Sigmoid colon (tissue), 7 donors: ENCODE measurements around the gene MAPKAPK3. TPM values are rescaled to one million over a fixed set of nuclear protein-coding genes. Genes with fewer than 3 reads are reported as not detected.

Experiments
- DNase-seq: peaks from one replicate; pipeline ENCODE4 v3.0.0-alpha.2; 2019
- H3K27ac ChIP-seq, 4 donors: fragments of 200-600 bp; sonication (generic); one replicate each; pipeline ENCODE4 v1.5.1; 2016 to 2019; ENCODE audit warnings: mild to moderate bottlenecking in 1 of 4
- H3K27me3 ChIP-seq, 3 donors: fragments of 200-600 bp; sonication (generic); one replicate each; pipeline ENCODE4 v1.5.1; 2019; ENCODE audit warnings: mild to moderate bottlenecking in 1 of 3
- H3K36me3 ChIP-seq, 4 donors: fragments of 200-600 bp; sonication (generic); one replicate each; pipeline ENCODE4 v1.5.1; 2016 to 2019
- H3K4me1 ChIP-seq, 4 donors: fragments of 200-600 bp; sonication (generic); one replicate each; pipeline ENCODE4 v1.5.1; 2017 to 2019
- H3K4me3 ChIP-seq, 4 donors: fragments of 200-600 bp; sonication (generic); one replicate each; pipeline ENCODE4 v1.5.1; 2017 to 2019; ENCODE audit warnings: mild to moderate bottlenecking in 2 of 4, moderate library complexity in 1 of 4
- H3K9me3 ChIP-seq, 4 donors: fragments of 200-600 bp in 3 of 4; sonication (generic) in 3 of 4; one replicate each; pipeline versions ENCODE4 v1.5.1 to v1.6.1; 2013 to 2019
- EP300 ChIP-seq, 4 donors: sonication (generic); formaldehyde crosslinking; IDR thresholded peaks; one replicate each; pipeline ENCODE4 v1.6.1; 2017; ENCODE audit warnings: antibody characterized with exemption in 4 of 4
- POLR2A ChIP-seq, 2 donors: fragments of 450-650 bp; IDR thresholded peaks; one replicate each; pipeline ENCODE4 v1.6.1; 2016; ENCODE audit warnings: antibody characterized with exemption in 2 of 2, mild to moderate bottlenecking in 2 of 2, moderate library complexity in 2 of 2
- POLR2AphosphoS5 ChIP-seq, 4 donors: sonication (generic); formaldehyde crosslinking; IDR thresholded peaks; one replicate each; pipeline ENCODE4 v1.6.1; 2017; ENCODE audit warnings: antibody characterized with exemption in 4 of 4
- WGBS, 2 donors: extraction: QIAGEN DNeasy Blood & Tissue Kit; methylation state at CpG; one replicate each; pipeline ENCODE4 v1.1.7; 2013; 5-methylcytosine and 5-hydroxymethylcytosine counted together
- intact Hi-C: fragments of 100-400 bp; cut with DNase I; formaldehyde crosslinking; loops from one replicate; pipeline ENCODE4 v1.15.1; 2023
- polyA plus RNA-seq, 3 donors: library from polyadenylated mRNA; stranded (reverse); fragments of 200-250 nt; gene quantifications; one replicate each; pipeline ENCODE4 v1.2.3, GENCODE V29; 2013
- total RNA-seq, 4 donors: library from RNA; depleted of rRNA; stranded (reverse); fragments of >200 nt; gene quantifications; one replicate each; pipeline ENCODE4 v1.1.0, GENCODE V29; 2016
- TF ChIP-seq, protein P1 (sequence below), 4 experiments: fragments of 450-650 bp in 3 of 4; fragments of 200-600 bp in 1 of 4; IDR thresholded peaks; one replicate each; pipeline ENCODE4 v1.5.1; 2016 to 2019; ENCODE audit warnings: antibody characterized with exemption in 4 of 4, mild to moderate bottlenecking in 3 of 4, moderate library complexity in 2 of 4
- donor health status: healthy with polysubstance abuse.
- donor health status: Bipolar disorder and iron deficiency.
- donor health status: healthy.

MAPKAPK3 gene
- total and polyA plus RNA-seq, 7 donors, result 15.2 to 32.8 (median 19.8) TPM

DNA sequence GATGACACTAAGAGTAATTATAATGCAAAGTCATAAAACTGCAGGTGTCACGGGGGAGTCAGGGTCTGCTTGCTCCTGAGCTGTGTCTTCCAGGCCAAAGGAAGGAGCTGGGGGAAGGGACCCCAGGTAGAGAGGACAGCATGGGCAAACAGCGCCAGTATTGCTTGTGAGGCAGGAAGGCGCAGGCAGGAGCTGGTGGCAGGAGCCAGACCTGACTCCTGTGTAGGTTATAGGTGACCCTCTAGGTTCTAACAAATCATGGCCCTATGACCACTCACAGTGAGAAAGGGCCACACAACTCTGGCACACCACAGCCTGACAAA is 7.2 kb upstream of the MAPKAPK3 start:
- intact Hi-C loops, result loop anchor here (5.0 to 10.0 kb wide), 2 partner anchors 262 to 275 kb away; partner anchors contain the start of gene ZMYND10
- H3K36me3 ChIP-seq, result peaks cover 0 to 26% (median 11%) of the 10 kb centered on the region in 4 donors
- H3K9me3 ChIP-seq, result no peaks in the 10 kb centered on the region
- no peak overlapping the region for H3K27ac ChIP-seq
- no peak for DNase-seq
- TF ChIP-seq EP300 (IDR thresholded peaks at IDR 0.05) (no peak), POLR2AphosphoS5 (IDR thresholded peaks at IDR 0.05) (no peak), POLR2A (IDR thresholded peaks at IDR 0.05) (no peak)
- TF ChIP-seq, protein P1, sequence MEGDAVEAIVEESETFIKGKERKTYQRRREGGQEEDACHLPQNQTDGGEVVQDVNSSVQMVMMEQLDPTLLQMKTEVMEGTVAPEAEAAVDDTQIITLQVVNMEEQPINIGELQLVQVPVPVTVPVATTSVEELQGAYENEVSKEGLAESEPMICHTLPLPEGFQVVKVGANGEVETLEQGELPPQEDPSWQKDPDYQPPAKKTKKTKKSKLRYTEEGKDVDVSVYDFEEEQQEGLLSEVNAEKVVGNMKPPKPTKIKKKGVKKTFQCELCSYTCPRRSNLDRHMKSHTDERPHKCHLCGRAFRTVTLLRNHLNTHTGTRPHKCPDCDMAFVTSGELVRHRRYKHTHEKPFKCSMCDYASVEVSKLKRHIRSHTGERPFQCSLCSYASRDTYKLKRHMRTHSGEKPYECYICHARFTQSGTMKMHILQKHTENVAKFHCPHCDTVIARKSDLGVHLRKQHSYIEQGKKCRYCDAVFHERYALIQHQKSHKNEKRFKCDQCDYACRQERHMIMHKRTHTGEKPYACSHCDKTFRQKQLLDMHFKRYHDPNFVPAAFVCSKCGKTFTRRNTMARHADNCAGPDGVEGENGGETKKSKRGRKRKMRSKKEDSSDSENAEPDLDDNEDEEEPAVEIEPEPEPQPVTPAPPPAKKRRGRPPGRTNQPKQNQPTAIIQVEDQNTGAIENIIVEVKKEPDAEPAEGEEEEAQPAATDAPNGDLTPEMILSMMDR (IDR thresholded peaks at IDR 0.05), result no peak
- peaks cover 0 to 47% (median 34%) of the 10 kb centered on the region in 4 donors for H3K4me1 ChIP-seq
- 68 to 72% methylated on average over 3 of the region's 3 CpGs for WGBS, 2 donors
- peak overlapping the region in 2 of 4 donors; percentile 72 to 73 for H3K4me3 ChIP-seq
- no peaks in the 10 kb centered on the region for H3K27me3 ChIP-seq

DNA sequence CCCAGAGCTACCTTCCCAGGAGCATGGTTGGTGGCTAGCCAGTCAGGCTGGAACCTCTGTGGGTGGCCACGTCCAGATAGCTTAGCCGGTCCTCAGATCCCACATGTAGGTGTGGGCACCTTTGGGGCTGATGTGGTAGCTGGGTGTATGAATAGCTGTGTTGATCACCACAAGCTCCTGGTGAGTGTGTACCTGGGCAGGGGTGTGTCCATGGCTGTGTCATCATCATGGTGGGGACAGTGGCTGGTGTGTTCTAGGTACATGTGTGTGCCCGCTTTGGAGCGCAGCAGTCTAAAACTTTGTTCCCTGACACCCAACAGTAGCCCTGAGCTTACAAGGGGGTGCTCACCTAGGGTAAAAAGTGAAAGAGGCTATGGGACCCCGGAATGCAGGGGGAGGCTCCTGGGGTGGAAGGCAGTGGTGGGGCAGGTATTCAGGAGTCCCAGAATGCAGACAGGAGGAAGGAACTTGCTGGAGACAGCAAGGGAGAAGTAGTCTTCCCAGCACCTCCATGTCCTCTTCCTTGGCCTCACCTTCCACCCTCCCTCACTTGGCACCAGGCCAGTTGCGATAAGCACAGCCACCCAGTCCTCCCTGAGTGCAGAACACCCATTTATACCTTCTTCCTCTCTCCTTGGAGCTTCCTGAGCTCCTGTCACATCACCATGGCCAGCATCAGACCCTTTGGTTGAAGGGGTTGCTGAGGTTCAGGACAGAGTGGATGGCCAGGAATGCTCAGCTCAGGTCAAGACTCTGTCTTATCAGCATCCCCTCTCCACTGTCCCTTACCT is 6.6 kb upstream of the MAPKAPK3 start:
- WGBS, 2 donors, result 60 to 62% methylated on average over 6 of the region's 6 CpGs
- no peak for DNase-seq
- H3K27ac ChIP-seq, result peak overlapping the region in 3 of 4 donors; percentile 78 to 87 (median 82)
- intact Hi-C loops, result loop anchor here (5.0 to 10.0 kb wide), 2 partner anchors 263 to 274 kb away; partner anchors contain the start of gene ZMYND10
- TF ChIP-seq EP300 (IDR thresholded peaks at IDR 0.05) (no peak), POLR2A (IDR thresholded peaks at IDR 0.05) (no peak), POLR2AphosphoS5 (IDR thresholded peaks at IDR 0.05) (no peak)
- TF ChIP-seq, protein P1 (IDR thresholded peaks at IDR 0.05), result no peak
- peaks cover 0 to 47% (median 34%) of the 10 kb centered on the region in 4 donors for H3K4me1 ChIP-seq
- H3K36me3 ChIP-seq, result peaks cover 0 to 26% (median 10%) of the 10 kb centered on the region in 4 donors
- peak overlapping the region; percentile 47 to 73 (median 63) for H3K4me3 ChIP-seq
- no peaks in the 10 kb centered on the region for H3K9me3 ChIP-seq
- no peaks in the 10 kb centered on the region for H3K27me3 ChIP-seq

DNA sequence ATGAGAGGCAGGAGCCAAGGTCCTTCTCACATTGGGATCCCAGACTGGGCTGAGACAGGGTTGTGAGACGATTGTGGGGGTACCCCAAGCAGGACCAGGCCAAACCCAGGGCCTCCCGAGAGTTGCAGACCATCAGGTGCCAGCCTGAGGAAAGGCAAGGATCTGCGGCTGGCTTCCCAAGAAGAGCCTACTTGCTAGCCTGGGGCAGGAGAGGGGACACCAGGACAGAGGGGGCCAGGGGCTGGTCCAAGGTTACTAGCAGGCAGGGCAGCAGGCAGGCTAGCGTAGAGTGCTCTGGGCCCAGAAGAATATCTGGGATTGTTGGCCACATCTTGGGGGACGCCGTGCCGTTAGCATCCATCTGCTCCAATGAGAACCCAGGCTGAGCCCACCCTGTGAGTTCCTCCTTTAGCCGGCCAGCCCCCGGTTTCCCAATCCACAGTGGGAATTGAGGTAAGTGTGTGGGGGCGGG is 5.9 kb upstream of the MAPKAPK3 start:
- TF ChIP-seq EP300 (IDR thresholded peaks at IDR 0.05), result no peak
- no peak for TF ChIP-seq POLR2AphosphoS5 (IDR thresholded peaks at IDR 0.05)
- TF ChIP-seq POLR2A (IDR thresholded peaks at IDR 0.05), result no peak
- TF ChIP-seq, protein P1 (IDR thresholded peaks at IDR 0.05), result no peak
- DNase-seq, result peak; percentile 84
- intact Hi-C loops, result loop anchor here (5.0 to 10.0 kb wide), 2 partner anchors 264 to 274 kb away; partner anchors contain the start of gene ZMYND10
- H3K27ac ChIP-seq, result peak overlapping the region; percentile 78 to 87 (median 82)
- H3K27me3 ChIP-seq, result no peaks in the 10 kb centered on the region
- peak overlapping the region; percentile 47 to 73 (median 63) for H3K4me3 ChIP-seq
- H3K9me3 ChIP-seq, result no peaks in the 10 kb centered on the region
- WGBS, 2 donors, result 2 to 3% methylated on average over 10 of the region's 10 CpGs
- H3K4me1 ChIP-seq, result peaks cover 0 to 51% (median 34%) of the 10 kb centered on the region in 4 donors
- H3K36me3 ChIP-seq, result peaks cover 0 to 25% (median 10%) of the 10 kb centered on the region in 4 donors

DNA sequence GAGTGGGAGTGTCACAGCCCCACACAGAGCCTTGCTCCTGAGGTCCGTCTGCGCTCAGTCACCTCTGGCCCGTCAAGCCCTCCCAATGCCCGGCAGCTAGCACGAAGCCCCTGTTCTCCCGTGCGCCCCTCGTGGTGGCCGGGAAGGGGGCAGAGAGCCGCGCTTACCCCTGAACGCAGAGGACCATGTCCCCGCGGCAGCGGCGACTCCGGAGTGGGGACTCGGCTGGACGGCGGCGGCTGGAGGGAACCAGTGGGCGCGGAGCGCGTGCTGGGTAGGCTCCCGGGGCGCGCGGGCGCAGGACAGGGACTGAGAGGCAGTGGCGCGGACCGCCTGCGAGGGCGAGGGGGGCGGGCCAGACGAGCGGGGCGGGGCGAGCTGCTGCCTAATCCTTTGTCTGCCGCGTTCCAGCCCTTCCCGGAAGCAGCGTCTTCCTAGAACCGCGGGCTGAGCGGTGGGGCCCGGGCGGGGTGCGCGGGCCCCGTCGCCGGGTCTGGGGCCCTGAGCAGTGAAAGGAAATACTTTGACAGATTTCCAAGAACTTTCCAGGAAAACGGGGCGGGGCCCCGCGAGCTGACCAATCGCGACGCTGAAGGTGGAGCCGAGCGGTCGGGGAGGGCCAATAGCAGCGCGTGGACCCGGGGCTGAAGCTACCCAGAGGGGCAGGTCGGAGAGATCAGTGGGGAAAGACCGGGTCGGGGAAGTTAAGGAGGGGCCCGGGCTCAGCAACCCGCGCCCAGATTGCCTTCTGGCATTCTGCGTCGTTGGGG is 5.3 kb upstream of the MAPKAPK3 start, which contains the start of gene CISH:
TSS of gene CISH (minus strand) at position 311 of the 770 bp plus-strand sequence. CDS start at position 187, 124 bp downstream.
- no peaks in the 10 kb centered on the region for H3K9me3 ChIP-seq
- H3K4me3 ChIP-seq, result peak within 1 kb of the TSS; percentile 47 to 73 (median 63)
- 0% methylated on average over 75 of the region's 75 CpGs for WGBS, 2 donors
- intact Hi-C loops, result loop anchor here (5.0 to 10.0 kb wide), 2 partner anchors 264 to 273 kb away; partner anchors contain the start of gene ZMYND10
- DNase-seq, result peak; percentile 97
- TF ChIP-seq POLR2AphosphoS5 (IDR thresholded peaks at IDR 0.05) (peak; percentile 70 to 86 (median 79)), EP300 (IDR thresholded peaks at IDR 0.05) (peak in 1 of 4 donors; percentile 16), POLR2A (IDR thresholded peaks at IDR 0.05) (peak; percentile 62 to 75)
- TF ChIP-seq, protein P1 (IDR thresholded peaks at IDR 0.05), result peak in 2 of 4 experiments; percentile 9 to 11
- H3K4me1 ChIP-seq, result peaks cover 0 to 57% (median 34%) of the 10 kb centered on the region in 4 donors
- no peaks in the 10 kb centered on the region for H3K27me3 ChIP-seq
- H3K27ac ChIP-seq, result peak within 1 kb of the TSS; percentile 78 to 87 (median 82)
- peaks cover 0 to 19% (median 7%) of the 10 kb centered on the region in 4 donors for H3K36me3 ChIP-seq
